ENCODE data around the gene AP3S2.

- TF ChIP-seq ZNF263 (CRISPR knock-in tag; IDR thresholded peaks at IDR 0.05; ENCODE audit: low read depth) (no peak), ZBTB43 (CRISPR knock-in tag; IDR thresholded peaks at IDR 0.05) (no peak), CTCF (IDR thresholded peaks at IDR 0.05) (no peak), TEAD4 (CRISPR knock-in tag; IDR thresholded peaks at IDR 0.05) (no peak), MAX (CRISPR knock-in tag; IDR thresholded peaks at IDR 0.05) (no peak), ATF1 (CRISPR knock-in tag; IDR thresholded peaks at IDR 0.05) (no peak), STAT6 (CRISPR knock-in tag; conservative IDR thresholded peaks at IDR 0.05; ENCODE audit: low read depth) (no peak), FOXK1 (CRISPR knock-in tag; IDR thresholded peaks at IDR 0.05) (no peak), FOXP4 (CRISPR knock-in tag; IDR thresholded peaks at IDR 0.05) (no peak), JUN (CRISPR knock-in tag; IDR thresholded peaks at IDR 0.05) (no peak), PRRX2 (CRISPR knock-in tag; IDR thresholded peaks at IDR 0.05) (no peak), ZBTB21 (CRISPR knock-in tag; IDR thresholded peaks at IDR 0.05; ENCODE audit: borderline replicate concordance) (no peak), ZNF121 (CRISPR knock-in tag; IDR thresholded peaks at IDR 0.05) (no peak)
- TF ChIP-seq, protein P1, sequence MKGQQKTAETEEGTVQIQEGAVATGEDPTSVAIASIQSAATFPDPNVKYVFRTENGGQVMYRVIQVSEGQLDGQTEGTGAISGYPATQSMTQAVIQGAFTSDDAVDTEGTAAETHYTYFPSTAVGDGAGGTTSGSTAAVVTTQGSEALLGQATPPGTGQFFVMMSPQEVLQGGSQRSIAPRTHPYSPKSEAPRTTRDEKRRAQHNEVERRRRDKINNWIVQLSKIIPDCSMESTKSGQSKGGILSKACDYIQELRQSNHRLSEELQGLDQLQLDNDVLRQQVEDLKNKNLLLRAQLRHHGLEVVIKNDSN (CRISPR knock-in tag; IDR thresholded peaks at IDR 0.05): no peak
Observed at GRCh38 chr15:89888214-89888804, 5.5 kb downstream of the AP3S2 start.
